DOHH2 (cell line): ENCODE data around the gene MPRIP.

ENCODE experiments used
- EZH2phosphoT487 ChIP-seq: fragments of 200-600 bp; sonication (generic); IDR thresholded peaks from 2 replicates; pipeline ENCODE4 v1.6.1; 2017; ENCODE audit warnings: borderline replicate concordance, mild to moderate bottlenecking, antibody characterized with exemption, low read length, moderate library complexity, mixed read lengths
- TF ChIP-seq, protein P1 (sequence below): fragments of 200-600 bp; sonication (generic); IDR thresholded peaks from one replicate; pipeline ENCODE4 v1.5.1; 2014; ENCODE audit warnings: antibody characterized with exemption, mild to moderate bottlenecking, low read depth, low read length; ENCODE audit not compliant: poor library complexity, severe bottlenecking

DNA sequence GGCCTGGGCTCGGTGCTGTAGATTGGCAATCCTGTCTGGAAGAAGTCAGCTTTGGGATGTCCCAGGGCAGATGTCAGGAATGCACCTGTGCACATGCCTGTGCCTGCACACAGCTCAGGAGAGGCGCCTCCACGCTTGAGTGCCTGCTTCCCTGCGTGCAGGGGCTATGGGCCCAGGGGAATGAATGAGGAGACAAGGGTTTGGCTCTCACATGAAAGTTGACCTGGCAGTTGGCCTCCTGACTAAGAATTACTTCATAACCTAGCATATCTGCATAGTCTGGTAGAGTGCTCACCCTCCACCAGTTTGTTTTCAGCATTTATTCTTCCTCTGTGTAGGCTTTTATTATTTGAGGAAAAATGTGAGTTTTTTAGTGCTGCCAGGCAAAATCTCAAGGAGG, 113.8 kb downstream of the MPRIP start:
- TF ChIP-seq, protein P1, sequence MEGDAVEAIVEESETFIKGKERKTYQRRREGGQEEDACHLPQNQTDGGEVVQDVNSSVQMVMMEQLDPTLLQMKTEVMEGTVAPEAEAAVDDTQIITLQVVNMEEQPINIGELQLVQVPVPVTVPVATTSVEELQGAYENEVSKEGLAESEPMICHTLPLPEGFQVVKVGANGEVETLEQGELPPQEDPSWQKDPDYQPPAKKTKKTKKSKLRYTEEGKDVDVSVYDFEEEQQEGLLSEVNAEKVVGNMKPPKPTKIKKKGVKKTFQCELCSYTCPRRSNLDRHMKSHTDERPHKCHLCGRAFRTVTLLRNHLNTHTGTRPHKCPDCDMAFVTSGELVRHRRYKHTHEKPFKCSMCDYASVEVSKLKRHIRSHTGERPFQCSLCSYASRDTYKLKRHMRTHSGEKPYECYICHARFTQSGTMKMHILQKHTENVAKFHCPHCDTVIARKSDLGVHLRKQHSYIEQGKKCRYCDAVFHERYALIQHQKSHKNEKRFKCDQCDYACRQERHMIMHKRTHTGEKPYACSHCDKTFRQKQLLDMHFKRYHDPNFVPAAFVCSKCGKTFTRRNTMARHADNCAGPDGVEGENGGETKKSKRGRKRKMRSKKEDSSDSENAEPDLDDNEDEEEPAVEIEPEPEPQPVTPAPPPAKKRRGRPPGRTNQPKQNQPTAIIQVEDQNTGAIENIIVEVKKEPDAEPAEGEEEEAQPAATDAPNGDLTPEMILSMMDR, result no peak
- no peak for TF ChIP-seq EZH2phosphoT487
